DND-41 (cell line): ENCODE results near the gene RNPEPL1.

ENCODE experiments used
- ATAC-seq: fragments of 200-7000 bp; cut with Tn5 transposase; 3 replicates; pipeline ENCODE4 v1.9.1; 2021; ENCODE audit warnings: low read depth; ENCODE audit not compliant: insufficient read depth
- DNase-seq: peaks from one replicate; pipeline ENCODE4 v3.0.0-alpha.2; 2020
- H2AFZ ChIP-seq: 2 replicates; pipeline ENCODE4 v1.6.0; 2012; ENCODE audit warnings: low read depth, low read length
- H3K27ac ChIP-seq: 2 replicates; pipeline ENCODE4 v1.5.1; 2012; ENCODE audit warnings: low read length, inconsistent platforms
- H3K27me3 ChIP-seq: fragments of 200-600 bp; sonication (generic); 2 replicates; pipeline ENCODE4 v1.6.0; 2012; ENCODE audit warnings: low read length, mild to moderate bottlenecking, inconsistent platforms; ENCODE audit not compliant: insufficient read depth, poor library complexity
- H3K36me3 ChIP-seq: 2 replicates; pipeline ENCODE4 v1.5.1; 2012; ENCODE audit warnings: low read length, inconsistent platforms; ENCODE audit not compliant: insufficient read depth
- H3K4me1 ChIP-seq: 2 replicates; pipeline ENCODE4 v1.5.1; 2012; ENCODE audit warnings: mild to moderate bottlenecking, low read length; ENCODE audit not compliant: insufficient read depth
- H3K4me2 ChIP-seq: 2 replicates; pipeline ENCODE4 v1.6.0; 2012; ENCODE audit warnings: mild to moderate bottlenecking, moderate library complexity, low read length, inconsistent platforms; ENCODE audit not compliant: insufficient read depth
- H3K4me3 ChIP-seq, 2 experiments: fragments of 200-600 bp in 1 of 2; shearing (Covaris generic) in 1 of 2; 2 replicates each; pipeline ENCODE4 v1.5.1; 2012 to 2016; ENCODE audit warnings: inconsistent platforms in 2 of 2, low read length in 2 of 2, mild to moderate bottlenecking in 2 of 2, low read depth in 1 of 2, moderate library complexity in 1 of 2
- H3K79me2 ChIP-seq: 2 replicates; pipeline ENCODE4 v1.6.0; 2012; ENCODE audit warnings: low read length, inconsistent platforms; ENCODE audit not compliant: insufficient read depth
- H3K9ac ChIP-seq: 2 replicates; pipeline ENCODE4 v1.6.0; 2012; ENCODE audit warnings: low read depth, mild to moderate bottlenecking, inconsistent platforms, low read length, moderate library complexity
- H3K9me3 ChIP-seq: 2 replicates; pipeline ENCODE4 v1.5.1; 2012; ENCODE audit warnings: low read length, moderate library complexity, mild to moderate bottlenecking, inconsistent platforms; ENCODE audit not compliant: insufficient read depth, severe bottlenecking
- H4K20me1 ChIP-seq: 2 replicates; pipeline ENCODE4 v1.6.0; 2012; ENCODE audit warnings: low read length; ENCODE audit not compliant: insufficient read depth
- CTCF ChIP-seq: IDR thresholded peaks from 2 replicates; pipeline ENCODE4 v1.5.1; 2012; ENCODE audit warnings: borderline replicate concordance, low read length, moderate library complexity, mild to moderate bottlenecking; ENCODE audit not compliant: poor library complexity, severe bottlenecking; ENCODE audit errors: extremely low read depth
- EZH2 ChIP-seq: IDR thresholded peaks from 3 replicates; pipeline ENCODE4 v1.6.1; 2012; ENCODE audit warnings: borderline replicate concordance, low read depth, mild to moderate bottlenecking, moderate library complexity, low read length, inconsistent platforms; ENCODE audit not compliant: severe bottlenecking

The RNPEPL1 gene

DNA sequence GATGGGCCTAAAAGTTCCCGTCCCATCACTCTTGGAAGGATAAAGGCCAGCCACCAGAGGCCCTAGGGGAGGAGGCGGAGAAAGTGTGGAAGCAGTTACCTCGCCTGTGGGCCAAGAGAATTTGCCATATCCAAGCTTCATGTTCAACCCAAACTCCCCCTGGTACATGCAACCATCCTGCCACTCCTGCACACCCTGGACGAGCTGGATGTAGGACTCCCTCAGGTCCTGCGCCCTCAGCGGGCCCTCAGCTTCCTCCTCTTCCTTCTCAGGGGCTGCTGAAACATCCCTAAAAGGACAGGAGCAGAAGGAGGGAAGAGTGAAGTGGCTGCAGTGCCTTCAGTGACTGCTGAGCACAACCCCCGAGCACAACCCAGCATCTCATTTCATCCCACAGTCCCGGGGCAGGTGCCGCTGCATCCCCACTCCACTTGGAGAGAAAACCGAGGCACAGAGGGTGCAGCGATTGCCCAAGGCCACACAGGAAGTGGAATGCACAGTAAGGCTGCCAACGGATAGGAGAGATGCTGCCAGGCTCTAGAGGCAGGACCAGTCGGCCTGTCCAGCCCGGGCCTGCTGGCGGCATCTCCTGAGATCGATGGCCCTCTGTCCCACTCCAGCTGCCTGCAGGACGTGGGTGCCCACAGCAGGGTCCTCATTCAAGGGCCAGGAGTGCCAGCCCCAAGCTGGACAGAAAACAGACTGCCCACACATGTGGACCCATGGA is 13.4 kb upstream of the RNPEPL1 start:
- Histone ChIP-seq H3K4me2 (no peak overlapping the region), H3K4me3 (no peak overlapping the region), H3K27ac (no peak overlapping the region), H3K79me2 (peaks cover 78% of the 10 kb centered on the region), H3K9me3 (peaks cover 15% of the 10 kb centered on the region), H3K9ac (no peak overlapping the region), H3K27me3 (no peaks in the 10 kb centered on the region), H3K36me3 (peaks cover 82% of the 10 kb centered on the region), H3K4me1 (peaks cover 18% of the 10 kb centered on the region), H4K20me1 (peaks cover 8% of the 10 kb centered on the region), H2AFZ (no peak overlapping the region)
- ATAC-seq = no peak
- no peak for DNase-seq
- TF ChIP-seq CTCF (no peak), EZH2 (no peak)

GRCh38 chr2:240555541-240556250 is 12.6 kb upstream of the RNPEPL1 start:
- Histone ChIP-seq H3K27ac (no peak overlapping the region), H3K4me2 (no peak overlapping the region), H2AFZ (no peak overlapping the region), H3K9me3 (peaks cover 12% of the 10 kb centered on the region), H3K27me3 (no peaks in the 10 kb centered on the region), H3K79me2 (peaks cover 79% of the 10 kb centered on the region), H3K36me3 (peaks cover 79% of the 10 kb centered on the region), H3K4me3 (no peak overlapping the region), H3K9ac (no peak overlapping the region), H4K20me1 (peaks cover 8% of the 10 kb centered on the region), H3K4me1 (peaks cover 19% of the 10 kb centered on the region)
- ATAC-seq = no peak
- DNase-seq = no peak
- TF ChIP-seq EZH2 = no peak
- TF ChIP-seq CTCF = no peak

DNA sequence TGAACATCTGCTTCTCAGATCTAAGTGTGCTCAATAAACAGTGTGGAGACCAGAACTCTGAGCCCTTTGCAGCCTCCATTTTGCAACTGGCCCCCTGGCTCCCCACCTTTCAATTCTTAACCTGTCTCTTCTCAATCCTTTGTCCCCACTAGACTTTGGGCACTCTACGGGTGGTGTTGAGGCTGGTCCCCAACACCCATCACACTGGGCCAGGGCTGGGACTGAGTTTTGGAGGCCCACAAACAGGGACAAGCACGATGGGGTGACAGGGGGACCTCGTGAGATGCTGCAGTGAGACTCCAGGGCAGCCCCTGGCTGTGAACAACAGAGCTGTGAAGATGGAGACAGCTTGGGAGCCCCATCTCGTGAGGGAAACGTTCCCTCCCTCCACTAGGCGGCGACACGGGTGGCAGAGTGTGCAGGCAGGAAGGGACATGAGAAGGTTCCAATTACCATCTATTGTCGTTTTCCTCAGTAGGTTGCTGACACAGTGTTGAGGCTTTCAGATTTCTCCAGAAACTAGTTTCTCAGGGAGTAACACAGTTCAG is 11.7 kb upstream of the RNPEPL1 start:
- no peaks in the 10 kb centered on the region for H3K27me3 ChIP-seq
- no peak overlapping the region for H3K27ac ChIP-seq
- no peak overlapping the region for H2AFZ ChIP-seq
- peaks cover 8% of the 10 kb centered on the region for H4K20me1 ChIP-seq
- DNase-seq (peak; percentile 56), ATAC-seq (no peak)
- peaks cover 24% of the 10 kb centered on the region for H3K4me1 ChIP-seq
- H3K9me3 ChIP-seq = peaks cover 4% of the 10 kb centered on the region
- TF ChIP-seq EZH2 = no peak
- peak; percentile 58 for TF ChIP-seq CTCF
- H3K9ac ChIP-seq = no peak overlapping the region
- H3K4me2 ChIP-seq = no peak overlapping the region
- H3K36me3 ChIP-seq = peaks cover 70% of the 10 kb centered on the region
- peaks cover 80% of the 10 kb centered on the region for H3K79me2 ChIP-seq
- H3K4me3 ChIP-seq = no peak overlapping the region
